ENCODE measurements around the gene SPTLC2. TPM values are rescaled to one million over a fixed set of nuclear protein-coding genes. Genes with fewer than 3 reads are reported as not detected.

The SPTLC2 gene
- total and polyA plus RNA-seq, 2 of the 13 experiments (the other 11 are each of a cell fraction or from before 2014, with no cell fraction given): 17.4 to 17.5 TPM

DNA sequence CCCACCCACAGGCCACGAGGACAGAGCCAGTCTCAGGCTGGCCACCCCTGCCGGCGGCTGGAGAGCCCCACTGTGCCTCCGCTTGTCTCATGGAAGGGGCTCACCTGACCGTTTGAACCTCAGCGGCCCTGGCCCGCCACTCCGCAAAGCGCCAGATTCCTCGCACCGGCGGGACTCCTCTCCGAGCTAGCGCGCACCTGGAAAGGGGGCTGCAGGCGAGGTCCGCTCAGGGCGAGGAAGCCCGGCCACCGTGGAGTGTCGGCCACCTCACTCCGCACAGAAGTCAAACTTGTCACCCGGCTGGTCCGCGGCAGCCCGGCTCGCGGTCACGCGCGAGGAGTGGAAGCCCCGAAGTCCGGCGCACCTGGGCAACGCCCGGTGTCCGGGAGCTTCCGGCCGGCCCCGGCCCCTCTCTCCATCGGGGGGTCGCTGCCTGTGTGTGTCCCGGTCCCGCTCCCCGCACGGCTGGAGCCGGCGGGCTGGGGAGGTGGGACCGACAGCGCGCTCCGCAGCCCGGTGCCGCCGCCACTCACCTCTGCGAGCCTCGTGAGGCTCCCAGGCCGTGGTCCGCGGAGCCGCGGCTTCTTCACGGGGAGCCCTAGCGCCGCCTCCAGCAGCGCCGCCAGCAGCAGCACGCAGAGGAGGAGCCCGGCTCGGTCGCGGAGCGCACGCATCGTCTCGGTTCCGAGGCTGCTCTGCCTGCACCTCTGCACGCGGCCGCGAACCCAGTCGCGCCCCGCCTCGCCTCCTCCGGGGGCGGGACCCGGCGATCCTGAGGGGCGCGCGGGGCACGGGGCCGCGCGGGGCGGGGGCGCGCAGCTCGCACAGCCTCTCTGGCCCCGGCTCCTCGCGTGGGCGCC lies 118.1 kb downstream of the SPTLC2 start, which contains the start of gene ISM2 (continued):
- TF ChIP-seq ZBED4 (CRISPR knock-in tag; IDR thresholded peaks at IDR 0.05; ENCODE audit: borderline replicate concordance) (peak; percentile 77; the same call in 1 of the 2 replicates), SRSF1 (optimal IDR thresholded peaks at IDR 0.05; ENCODE audit: low read depth, low read length) (peak; percentile 35), ZNF460 (CRISPR knock-in tag; IDR thresholded peaks at IDR 0.05; ENCODE audit: borderline replicate concordance) (no peak), MATR3 (CRISPR knock-in tag; IDR thresholded peaks at IDR 0.05) (no peak), POLR2AphosphoS5 (IDR thresholded peaks at IDR 0.05; ENCODE audit: low read depth, low read length) (peak; percentile 64), ZNF607 (CRISPR knock-in tag; IDR thresholded peaks at IDR 0.05; ENCODE audit: borderline replicate concordance) (peak; percentile 66), MZF1 (CRISPR knock-in tag; IDR thresholded peaks at IDR 0.05; ENCODE audit: borderline replicate concordance) (0 out of 2 replicates have a peak, but pooled peaks have one; percentile 68), ZSCAN30 (CRISPR knock-in tag; IDR thresholded peaks at IDR 0.05) (no peak), NFIC (IDR thresholded peaks at IDR 0.05; ENCODE audit: low read length) (no peak), ZNF224 (CRISPR knock-in tag; IDR thresholded peaks at IDR 0.05) (0 out of 2 replicates have a peak, but pooled peaks have one; percentile 33), ATF7 (IDR thresholded peaks at IDR 0.05) (no peak), ATF7 (CRISPR knock-in tag; IDR thresholded peaks at IDR 0.05) (no peak; the same call in 1 of the 2 replicates), GLI4 (CRISPR knock-in tag; IDR thresholded peaks at IDR 0.05; ENCODE audit: borderline replicate concordance) (0 out of 2 replicates have a peak, but pooled peaks have one; percentile 58), ZNF292 (CRISPR knock-in tag; IDR thresholded peaks at IDR 0.05; ENCODE audit: borderline replicate concordance, low read depth) (no peak), PHF5A (CRISPR knock-in tag; IDR thresholded peaks at IDR 0.05; ENCODE audit: low read depth, unreplicated experiment) (no peak)
- TF ChIP-seq, protein P1, sequence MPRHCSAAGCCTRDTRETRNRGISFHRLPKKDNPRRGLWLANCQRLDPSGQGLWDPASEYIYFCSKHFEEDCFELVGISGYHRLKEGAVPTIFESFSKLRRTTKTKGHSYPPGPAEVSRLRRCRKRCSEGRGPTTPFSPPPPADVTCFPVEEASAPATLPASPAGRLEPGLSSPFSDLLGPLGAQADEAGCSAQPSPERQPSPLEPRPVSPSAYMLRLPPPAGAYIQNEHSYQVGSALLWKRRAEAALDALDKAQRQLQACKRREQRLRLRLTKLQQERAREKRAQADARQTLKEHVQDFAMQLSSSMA (CRISPR knock-in tag; IDR thresholded peaks at IDR 0.05): no peak; the same call in none of the 2 replicates
- TF ChIP-seq, protein P2, sequence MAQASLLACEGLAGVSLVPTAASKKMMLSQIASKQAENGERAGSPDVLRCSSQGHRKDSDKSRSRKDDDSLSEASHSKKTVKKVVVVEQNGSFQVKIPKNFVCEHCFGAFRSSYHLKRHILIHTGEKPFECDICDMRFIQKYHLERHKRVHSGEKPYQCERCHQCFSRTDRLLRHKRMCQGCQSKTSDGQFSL (CRISPR knock-in tag; IDR thresholded peaks at IDR 0.05): no peak
- TF ChIP-seq, protein P3, sequence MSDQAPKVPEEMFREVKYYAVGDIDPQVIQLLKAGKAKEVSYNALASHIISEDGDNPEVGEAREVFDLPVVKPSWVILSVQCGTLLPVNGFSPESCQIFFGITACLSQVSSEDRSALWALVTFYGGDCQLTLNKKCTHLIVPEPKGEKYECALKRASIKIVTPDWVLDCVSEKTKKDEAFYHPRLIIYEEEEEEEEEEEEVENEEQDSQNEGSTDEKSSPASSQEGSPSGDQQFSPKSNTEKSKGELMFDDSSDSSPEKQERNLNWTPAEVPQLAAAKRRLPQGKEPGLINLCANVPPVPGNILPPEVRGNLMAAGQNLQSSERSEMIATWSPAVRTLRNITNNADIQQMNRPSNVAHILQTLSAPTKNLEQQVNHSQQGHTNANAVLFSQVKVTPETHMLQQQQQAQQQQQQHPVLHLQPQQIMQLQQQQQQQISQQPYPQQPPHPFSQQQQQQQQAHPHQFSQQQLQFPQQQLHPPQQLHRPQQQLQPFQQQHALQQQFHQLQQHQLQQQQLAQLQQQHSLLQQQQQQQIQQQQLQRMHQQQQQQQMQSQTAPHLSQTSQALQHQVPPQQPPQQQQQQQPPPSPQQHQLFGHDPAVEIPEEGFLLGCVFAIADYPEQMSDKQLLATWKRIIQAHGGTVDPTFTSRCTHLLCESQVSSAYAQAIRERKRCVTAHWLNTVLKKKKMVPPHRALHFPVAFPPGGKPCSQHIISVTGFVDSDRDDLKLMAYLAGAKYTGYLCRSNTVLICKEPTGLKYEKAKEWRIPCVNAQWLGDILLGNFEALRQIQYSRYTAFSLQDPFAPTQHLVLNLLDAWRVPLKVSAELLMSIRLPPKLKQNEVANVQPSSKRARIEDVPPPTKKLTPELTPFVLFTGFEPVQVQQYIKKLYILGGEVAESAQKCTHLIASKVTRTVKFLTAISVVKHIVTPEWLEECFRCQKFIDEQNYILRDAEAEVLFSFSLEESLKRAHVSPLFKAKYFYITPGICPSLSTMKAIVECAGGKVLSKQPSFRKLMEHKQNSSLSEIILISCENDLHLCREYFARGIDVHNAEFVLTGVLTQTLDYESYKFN (CRISPR knock-in tag; conservative IDR thresholded peaks at IDR 0.05): no peak
